Fibroblast of skin of left quadriceps (primary cell): ENCODE results near the gene ARFGEF2.
"Not testable (repeated sequence)": the region's sequence is repeated elsewhere in the genome, so short reads cannot be mapped to it uniquely, and the experiment has no call there.

Source experiments
- DNase-seq, 2 experiments: peaks; one replicate each; pipeline ENCODE4 v3.0.0-alpha.2; 2013; ENCODE audit warnings: low read depth in 2 of 2

The ARFGEF2 gene

GRCh38 chr20:48951646-48952045 is 30.1 kb downstream of the ARFGEF2 start:
- no peak for DNase-seq

- no peak for DNase-seq
Observed at GRCh38 chr20:48952656-48953055, 31.1 kb downstream of the ARFGEF2 start.

GRCh38 chr20:48953653-48954052 is 32.1 kb downstream of the ARFGEF2 start:
- no peak for DNase-seq

- DNase-seq = no peak
Observed at GRCh38 chr20:48956052-48956451, 34.5 kb downstream of the ARFGEF2 start.

GRCh38 chr20:48957053-48957481 is 35.6 kb downstream of the ARFGEF2 start:
- DNase-seq = no peak

GRCh38 chr20:48957533-48957932 is 36.0 kb downstream of the ARFGEF2 start:
- no peak for DNase-seq

- DNase-seq = no peak
Observed at GRCh38 chr20:48958743-48959142, 37.2 kb downstream of the ARFGEF2 start.

- DNase-seq = no peak
Observed at GRCh38 chr20:48959899-48960550, 38.5 kb downstream of the ARFGEF2 start.

- DNase-seq = no peak
Observed at GRCh38 chr20:48962421-48962820, 40.9 kb downstream of the ARFGEF2 start.

- no peak for DNase-seq
Observed at GRCh38 chr20:48962976-48963771, 41.7 kb downstream of the ARFGEF2 start.

- peak; percentile 36 to 46 for DNase-seq
Observed at GRCh38 chr20:48965189-48965910, 43.8 kb downstream of the ARFGEF2 start.

GRCh38 chr20:48970681-48971365 is 49.3 kb downstream of the ARFGEF2 start:
- DNase-seq = no peak

- DNase-seq = no peak
Observed at GRCh38 chr20:48971956-48972355, 50.4 kb downstream of the ARFGEF2 start.

GRCh38 chr20:48972816-48973215 is 51.3 kb downstream of the ARFGEF2 start:
- DNase-seq = no peak

- no peak for DNase-seq
Observed at GRCh38 chr20:48975955-48976354, 54.4 kb downstream of the ARFGEF2 start.

GRCh38 chr20:48979980-48980379 is 58.5 kb downstream of the ARFGEF2 start:
- DNase-seq = not testable (repeated sequence)

- peak; percentile 33 to 43 for DNase-seq
Observed at GRCh38 chr20:48983423-48984400, 62.2 kb downstream of the ARFGEF2 start.

GRCh38 chr20:48984575-48985219 is 63.2 kb downstream of the ARFGEF2 start:
- no peak for DNase-seq

- no peak for DNase-seq
Observed at GRCh38 chr20:48986899-48987298, 65.4 kb downstream of the ARFGEF2 start.

- DNase-seq = no peak
Observed at GRCh38 chr20:48990467-48990866, 69.0 kb downstream of the ARFGEF2 start.
